ENCODE data around the gene VIPAS39. TPM values are rescaled to one million over a fixed set of nuclear protein-coding genes. Genes with fewer than 3 reads are reported as not detected.

The VIPAS39 gene
- total and polyA plus RNA-seq, 2 of the 4 experiments (the other 2 are of a cell fraction): 19.0 to 43.0 TPM

GRCh38 chr14:77442196-77442595 lies 15.2 kb downstream of the VIPAS39 start:
- Histone ChIP-seq H2BK120ac (ENCODE audit: low read depth, low read length) (no peak overlapping the region), H2AK5ac (ENCODE audit: low read depth, low read length) (no peak overlapping the region), H3K4me1 (ENCODE audit: control insufficient read depth, insufficient read depth, low read length) (no peaks in the 10 kb centered on the region), H2AFZ (replicated peaks; ENCODE audit: low read length, poor library complexity) (no peak overlapping the region), H2BK5ac (ENCODE audit: low read depth, low read length, poor library complexity, severe bottlenecking) (no peak overlapping the region), H3K27me3 (ENCODE audit: control insufficient read depth, insufficient read depth, low read length) (no peaks in the 10 kb centered on the region), H3K4ac (ENCODE audit: low read depth, low read length) (no peak overlapping the region), H3K14ac (replicated peaks; ENCODE audit: low read depth, low read length) (no peak overlapping the region), H3K9me3 (ENCODE audit: control insufficient read depth, insufficient read depth, low read length) (no peaks in the 10 kb centered on the region), H3K27ac (ENCODE audit: insufficient read depth, low read length) (no peak overlapping the region), H4K8ac (ENCODE audit: low read depth in 2 of 2, low read length in 2 of 2) (no peak overlapping the region), H4K91ac (ENCODE audit: insufficient read depth, low read depth, low read length) (no peak overlapping the region), H2BK15ac (ENCODE audit: low read depth, low read length) (no peak overlapping the region), H3K4me2 (ENCODE audit: low read depth, low read length) (no peak overlapping the region), H3K56ac (ENCODE audit: extremely low read depth, insufficient read depth, low read length) (no peak overlapping the region), H4K20me1 (ENCODE audit: insufficient read depth, low read length) (no peaks in the 10 kb centered on the region), H3K18ac (ENCODE audit: low read depth, low read length) (no peak overlapping the region), H3K23ac (ENCODE audit: low read depth, low read length) (no peak overlapping the region), H3K36me3 (ENCODE audit: control insufficient read depth, insufficient read depth, low read length) (peaks cover 44% of the 10 kb centered on the region), H3K4me3 (ENCODE audit: insufficient read depth, low read depth, low read length) (no peak overlapping the region), H3K9me1 (ENCODE audit: insufficient read depth, low read length) (0 out of 2 replicates have a peak, but pooled peaks cover 3% of the 10 kb centered on the region), H3K79me1 (ENCODE audit: low read depth in 1 of 2, low read length in 2 of 2) (no peaks in the 10 kb centered on the region; a peak in 1 of 4 replicates), H4K5ac (ENCODE audit: low read depth, low read length) (no peak overlapping the region), H2BK20ac (ENCODE audit: low read depth, low read length) (no peak overlapping the region), H2AK9ac (replicated peaks; ENCODE audit: low read depth, low read length, poor library complexity) (no peak overlapping the region), H3K9ac (ENCODE audit: low read depth, low read length) (no peak overlapping the region)
- ChIA-PET CTCF (no interaction called here), POLR2A (ENCODE audit: unreplicated experiment) (no interaction called here)
- TF ChIP-seq FOS (IDR thresholded peaks at IDR 0.05; ENCODE audit: low read depth, low read length) (no peak), CTCF (conservative IDR thresholded peaks at IDR 0.05; ENCODE audit: low read depth, low read length) (no peak), RCOR1 (IDR thresholded peaks at IDR 0.05; ENCODE audit: insufficient replicate concordance, low read length) (no peak), SMC3 (IDR thresholded peaks at IDR 0.05; ENCODE audit: low read depth, low read length) (no peak), RAD21 (IDR thresholded peaks at IDR 0.05; ENCODE audit: low read length) (no peak), MXI1 (IDR thresholded peaks at IDR 0.05; ENCODE audit: borderline replicate concordance, low read depth, low read length) (no peak), MAFK (IDR thresholded peaks at IDR 0.05; ENCODE audit: low read depth, low read length) (no peak), NFE2L2 (IDR thresholded peaks at IDR 0.05; ENCODE audit: low read depth, low read length) (no peak), BHLHE40 (IDR thresholded peaks at IDR 0.05; ENCODE audit: low read depth, low read length) (no peak), CEBPB (IDR thresholded peaks at IDR 0.05; ENCODE audit: low read depth, low read length) (no peak), POLR2A (IDR thresholded peaks at IDR 0.05; ENCODE audit: low read depth, low read length) (no peak), MAZ (IDR thresholded peaks at IDR 0.05; ENCODE audit: borderline replicate concordance, low read depth, low read length) (no peak)
- TF ChIP-seq, protein P1, sequence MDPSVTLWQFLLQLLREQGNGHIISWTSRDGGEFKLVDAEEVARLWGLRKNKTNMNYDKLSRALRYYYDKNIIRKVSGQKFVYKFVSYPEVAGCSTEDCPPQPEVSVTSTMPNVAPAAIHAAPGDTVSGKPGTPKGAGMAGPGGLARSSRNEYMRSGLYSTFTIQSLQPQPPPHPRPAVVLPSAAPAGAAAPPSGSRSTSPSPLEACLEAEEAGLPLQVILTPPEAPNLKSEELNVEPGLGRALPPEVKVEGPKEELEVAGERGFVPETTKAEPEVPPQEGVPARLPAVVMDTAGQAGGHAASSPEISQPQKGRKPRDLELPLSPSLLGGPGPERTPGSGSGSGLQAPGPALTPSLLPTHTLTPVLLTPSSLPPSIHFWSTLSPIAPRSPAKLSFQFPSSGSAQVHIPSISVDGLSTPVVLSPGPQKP (IDR thresholded peaks at IDR 0.05; ENCODE audit: borderline replicate concordance, low read depth, low read length): no peak
- in situ Hi-C loops (cut with MboI; ENCODE audit: low sequenced_read_pairs): no loop called here
- DNase-seq: no peak
- intact Hi-C loops (cut with micrococcal nuclease): no loop called here
- no peak for ATAC-seq (ENCODE audit: low read depth)
- BruUV-seq (replicated peaks): no TSS peak
- no CpG with 5 or more reads among the region's 2 CpGs for WGBS, 2 experiments (ENCODE audit: extremely low coverage in 2 of 2, insufficient read length in 1 of 2)
- dilution Hi-C loops (cut with HindIII; ENCODE audit: low sequenced_read_pairs, unreplicated experiment): no loop called here
